LHCN-M2 (cell line): ENCODE results near the gene SERPINI1. TPM values are rescaled to one million over a fixed set of nuclear protein-coding genes. Genes with fewer than 3 reads are reported as not detected.

Source experiments
- DNase-seq: peaks from one replicate; pipeline ENCODE4 v3.0.0-alpha.2; 2012; ENCODE audit warnings: low read depth
- polyA plus RNA-seq: library from polyadenylated mRNA; unstranded; fragments of >200 nt; gene quantifications from one replicate; pipeline ENCODE4 v1.2.1, GENCODE V29; 2012; ENCODE audit warnings: missing spikeins
- total RNA-seq: library from RNA; depleted of rRNA; stranded (reverse); fragments of >200 nt; gene quantifications from 2 replicates; pipeline ENCODE4 v1.2.3, GENCODE V29; 2014; rRNA removed

Gene SERPINI1, protein sequence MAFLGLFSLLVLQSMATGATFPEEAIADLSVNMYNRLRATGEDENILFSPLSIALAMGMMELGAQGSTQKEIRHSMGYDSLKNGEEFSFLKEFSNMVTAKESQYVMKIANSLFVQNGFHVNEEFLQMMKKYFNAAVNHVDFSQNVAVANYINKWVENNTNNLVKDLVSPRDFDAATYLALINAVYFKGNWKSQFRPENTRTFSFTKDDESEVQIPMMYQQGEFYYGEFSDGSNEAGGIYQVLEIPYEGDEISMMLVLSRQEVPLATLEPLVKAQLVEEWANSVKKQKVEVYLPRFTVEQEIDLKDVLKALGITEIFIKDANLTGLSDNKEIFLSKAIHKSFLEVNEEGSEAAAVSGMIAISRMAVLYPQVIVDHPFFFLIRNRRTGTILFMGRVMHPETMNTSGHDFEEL
- total RNA-seq: 1.2 and 1.9 TPM in 2 replicates
- 0.44 TPM for polyA plus RNA-seq

- DNase-seq: peak; percentile 89
These were observed at the start of gene SERPINI1 for GRCh38 chr3:167735233-167736138. Gene SERPINI1, plus strand, starts transcription at chr3:167735721. Its CDS starts 53,408 bp downstream, at chr3:167789129.

DNA sequence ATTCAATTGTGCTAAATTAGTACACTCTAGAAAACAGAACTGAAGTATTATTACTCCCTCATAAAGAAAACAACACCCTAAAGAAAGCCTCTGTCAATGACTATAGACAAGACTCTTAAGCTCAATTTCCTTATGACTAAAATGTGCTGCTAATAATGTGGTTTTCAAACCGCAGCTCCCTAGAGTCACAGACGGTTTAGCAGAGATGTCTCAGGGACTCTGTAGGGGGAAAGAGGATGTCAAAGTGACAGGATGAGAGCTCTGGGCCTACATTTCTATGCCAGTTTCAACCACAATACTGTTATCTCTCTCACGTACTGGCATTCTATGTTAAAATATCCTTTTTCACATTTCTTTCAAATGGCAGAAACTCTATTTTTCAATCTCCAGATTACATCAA, 44.2 kb upstream of the SERPINI1 start:
- DNase-seq: no peak

- no peak for DNase-seq
These were observed 41.4 kb upstream of the SERPINI1 start for GRCh38 chr3:167694121-167694520.

DNA sequence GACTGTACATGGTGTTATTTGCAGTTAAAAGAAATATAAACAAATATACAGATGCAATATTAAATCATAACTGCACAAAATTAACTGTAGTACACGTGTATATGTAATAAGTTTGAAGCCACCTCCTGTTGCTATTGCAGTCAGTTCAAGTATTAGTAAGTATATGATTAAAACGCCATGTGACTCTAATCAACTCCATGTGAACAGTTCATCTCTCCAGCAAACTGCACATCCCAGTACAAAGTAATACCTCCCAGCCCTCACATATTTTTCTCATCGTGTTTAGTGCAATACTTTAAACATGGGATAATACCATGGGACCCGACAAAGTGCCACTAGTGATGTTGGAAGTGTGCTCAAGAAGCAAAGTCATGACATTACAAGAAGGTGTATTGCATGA, 35.5 kb upstream of the SERPINI1 start:
- DNase-seq: no peak

DNA sequence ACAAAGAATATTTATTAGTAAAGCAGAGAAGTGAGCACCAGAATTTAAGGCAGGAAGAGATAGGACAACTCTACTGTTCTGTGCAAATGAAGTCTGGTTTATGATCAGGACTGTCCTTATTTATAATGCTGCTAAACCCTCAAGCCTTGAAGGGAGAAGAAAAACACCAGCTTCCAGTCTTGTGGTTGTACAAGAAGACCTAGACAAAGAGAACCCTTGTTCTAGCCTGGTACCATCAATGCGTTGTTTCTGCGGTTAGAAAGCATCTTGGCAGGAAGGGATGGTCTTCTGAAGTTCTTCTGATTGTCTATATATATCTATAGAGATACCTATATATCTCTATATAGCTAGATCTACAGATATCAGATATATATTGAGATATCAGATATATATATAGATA, 34.6 kb upstream of the SERPINI1 start:
- DNase-seq: no peak

- peak; percentile 40 for DNase-seq
These were observed 29.7 kb upstream of the SERPINI1 start for GRCh38 chr3:167705840-167706239.

DNA sequence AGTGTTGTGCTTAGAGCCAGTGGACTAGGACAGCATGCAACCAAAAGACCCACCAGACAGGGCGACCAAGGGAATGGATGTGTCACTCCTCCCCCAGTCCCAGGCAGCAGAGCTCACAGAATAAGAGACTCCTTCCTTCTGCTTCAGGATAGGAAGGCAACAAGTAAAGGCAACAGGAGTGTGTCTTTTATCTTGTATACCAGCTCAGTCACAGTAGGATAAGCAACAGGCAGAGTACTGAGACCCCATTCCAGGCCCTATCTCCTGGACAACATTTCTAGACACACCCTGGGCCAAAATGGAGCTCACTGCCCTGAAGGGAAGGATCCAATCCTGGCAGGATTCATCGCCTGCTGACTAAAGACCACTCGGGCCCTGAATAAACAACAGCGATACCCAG, 25.8 kb upstream of the SERPINI1 start:
- no peak for DNase-seq

- no peak for DNase-seq
These were observed 25.0 kb upstream of the SERPINI1 start for GRCh38 chr3:167710552-167710951.

- no peak for DNase-seq
These were observed 24.1 kb upstream of the SERPINI1 start for GRCh38 chr3:167711439-167711838.

GRCh38 chr3:167712445-167712844, 23.1 kb upstream of the SERPINI1 start:
- DNase-seq: no peak

DNA sequence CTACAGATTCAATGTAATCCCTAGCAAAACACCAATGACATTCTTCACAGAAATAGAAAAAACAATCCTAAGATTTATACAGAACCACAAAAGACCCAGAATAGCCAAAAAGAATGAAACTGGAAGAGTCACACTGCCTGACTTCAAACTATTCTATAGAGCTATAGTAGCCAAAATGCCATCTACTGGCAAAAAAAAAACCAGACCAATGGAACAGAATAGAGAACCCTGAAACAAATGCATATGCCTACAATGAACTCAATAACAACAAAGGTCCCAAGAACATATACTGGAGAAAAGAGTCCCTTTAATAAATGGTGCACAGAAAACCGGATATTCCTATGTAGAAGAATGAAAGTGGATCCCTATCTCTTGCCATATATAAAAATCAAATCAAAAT, 20.6 kb upstream of the SERPINI1 start:
- no peak for DNase-seq

DNA sequence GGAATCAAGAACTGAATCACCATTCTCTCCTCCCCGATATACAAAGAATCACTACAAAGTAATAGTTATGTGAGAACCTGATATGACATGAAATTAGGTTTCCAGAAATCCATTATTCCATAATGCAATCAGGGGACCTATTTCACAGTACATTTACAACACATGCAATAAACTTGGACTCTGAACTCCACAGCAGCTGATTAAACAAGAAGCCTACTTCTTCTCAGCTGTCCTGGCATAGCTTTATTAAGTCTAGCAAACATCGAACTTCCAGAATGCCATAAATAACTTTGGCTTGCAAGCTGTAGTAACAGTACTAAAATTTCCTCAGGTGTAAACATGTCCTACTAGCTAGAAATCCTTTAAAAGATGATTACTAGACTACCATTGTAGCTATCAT, 18.6 kb upstream of the SERPINI1 start:
- DNase-seq: peak; percentile 72

DNA sequence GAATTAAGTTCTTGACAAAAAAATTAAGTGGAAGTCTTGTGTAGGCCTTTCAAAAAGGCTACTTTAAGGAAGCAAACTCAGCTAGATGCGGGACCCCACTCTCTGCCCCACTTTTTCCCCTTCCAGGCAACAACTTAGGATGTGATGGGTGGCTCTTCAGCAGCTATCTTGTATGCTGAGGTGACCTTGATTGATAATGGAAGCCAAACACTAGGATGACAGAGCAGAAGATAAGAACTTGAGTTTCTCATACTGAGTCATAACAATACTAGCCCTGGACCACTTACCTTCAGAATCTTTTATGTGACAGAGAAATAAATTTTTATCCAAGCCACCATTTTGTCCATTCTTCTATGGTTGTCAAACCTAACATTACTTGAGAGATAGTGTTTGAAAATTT, 16.9 kb upstream of the SERPINI1 start:
- no peak for DNase-seq

DNA sequence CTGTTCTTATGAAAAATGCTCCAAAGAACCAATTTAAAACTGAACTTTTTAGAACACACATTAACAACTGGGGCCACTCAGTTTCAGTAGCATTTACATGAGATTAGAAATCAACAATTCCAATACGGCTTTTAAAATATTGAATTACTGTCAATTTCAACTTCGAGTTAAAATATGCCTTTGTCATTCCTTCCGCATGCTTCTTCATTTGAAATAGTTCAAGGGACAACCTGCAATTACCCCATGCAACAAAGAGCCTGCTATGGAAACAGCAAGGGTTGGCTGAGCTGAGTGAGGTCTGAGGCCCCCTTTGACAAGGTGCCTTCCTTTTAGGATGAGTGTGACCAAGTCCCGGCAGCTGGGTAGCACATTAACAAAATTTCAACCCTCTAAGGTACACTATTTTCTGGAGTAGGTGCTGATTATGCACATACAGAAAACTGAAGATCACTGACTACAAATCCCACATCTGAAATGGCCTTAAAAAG, 12.5 kb upstream of the SERPINI1 start:
- DNase-seq: no peak

DNA sequence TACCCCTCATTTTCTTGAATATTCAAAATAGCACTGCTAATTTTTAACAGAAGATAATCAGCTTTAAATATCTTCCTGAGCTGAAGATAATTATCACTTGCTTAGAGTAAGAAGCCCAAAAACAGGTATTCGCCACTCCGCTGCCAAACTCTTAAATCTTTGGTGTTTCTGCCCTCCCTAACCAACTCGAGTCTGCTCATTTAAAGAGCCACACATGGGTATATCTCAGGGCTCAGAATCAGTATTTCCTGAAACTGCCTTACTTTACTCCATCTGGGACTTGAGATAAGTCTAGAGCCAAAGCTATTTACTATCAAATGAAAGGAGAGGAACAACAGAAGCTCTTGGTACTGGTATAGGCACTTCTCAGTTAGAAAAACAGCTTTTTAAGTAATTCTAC, 11.6 kb upstream of the SERPINI1 start:
- no peak for DNase-seq

DNA sequence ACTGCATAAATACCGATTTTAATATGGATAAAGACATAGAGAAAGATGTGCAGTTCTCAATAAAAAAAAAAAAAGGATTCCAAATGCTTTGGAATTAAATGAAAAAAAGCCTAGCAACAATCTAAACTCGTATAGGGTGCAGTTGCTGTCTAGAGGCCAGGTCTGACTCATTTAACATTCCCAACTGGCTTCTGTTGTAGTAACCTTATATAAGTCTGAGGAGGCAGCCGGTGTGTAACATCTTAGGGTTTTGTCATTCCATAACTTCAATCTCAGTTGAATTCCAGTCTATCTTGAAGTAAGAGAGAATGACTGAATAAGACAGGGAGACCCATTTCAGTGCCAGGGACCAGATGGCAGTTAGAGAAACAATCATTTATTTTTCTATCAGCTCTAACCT, 7.3 kb upstream of the SERPINI1 start:
- peak; percentile 77 for DNase-seq

- DNase-seq: no peak
These were observed 6.7 kb upstream of the SERPINI1 start for GRCh38 chr3:167728632-167729323.

- no peak for DNase-seq
These were observed 5.9 kb upstream of the SERPINI1 start for GRCh38 chr3:167729591-167729990.

DNA sequence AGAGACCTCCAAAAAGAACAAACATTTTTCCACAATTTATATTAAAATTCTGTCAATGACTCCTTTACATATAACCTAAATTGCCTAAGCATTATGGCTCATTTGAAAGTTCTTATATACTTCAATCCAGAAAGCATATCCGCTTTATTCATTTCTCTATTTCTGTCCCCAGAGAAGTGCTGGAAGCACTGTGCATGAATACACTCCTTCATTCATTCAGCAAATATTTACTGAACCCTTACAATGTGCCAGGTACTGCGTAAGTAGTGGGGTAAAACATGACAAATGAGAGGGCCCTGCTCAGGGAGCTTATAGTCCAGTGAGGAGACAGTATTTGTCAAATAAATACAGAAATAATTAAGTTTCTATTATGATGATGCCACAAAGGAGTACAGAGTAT, 4.1 kb upstream of the SERPINI1 start:
- DNase-seq: no peak

- DNase-seq: no peak
These were observed 3.0 kb upstream of the SERPINI1 start for GRCh38 chr3:167732313-167733065.

DNA sequence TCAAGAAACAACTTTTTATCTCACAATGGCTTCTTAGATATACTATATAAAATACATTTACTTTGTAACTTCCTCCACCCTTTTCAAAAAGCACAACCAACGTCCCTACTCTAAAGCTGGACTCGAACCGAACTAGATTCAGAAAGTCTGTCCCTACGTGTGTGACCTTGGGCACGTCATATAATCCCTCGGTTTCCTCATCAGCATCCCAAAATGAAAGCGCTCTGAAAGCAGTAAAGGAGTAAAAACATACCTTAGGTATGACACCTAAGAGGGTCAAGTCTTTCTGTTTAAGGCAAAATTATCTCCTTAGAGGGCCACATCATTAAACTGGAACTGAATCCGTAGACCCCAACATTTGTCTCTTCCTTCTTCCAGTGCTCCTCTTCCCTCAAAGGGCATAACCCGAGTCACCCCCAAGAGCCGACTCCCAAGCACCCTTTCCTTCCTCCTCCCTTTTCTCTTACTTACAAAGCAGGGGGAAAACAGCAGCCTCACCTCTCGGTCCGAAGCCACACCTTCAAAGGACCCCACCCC, 1.5 kb upstream of the SERPINI1 start:
- DNase-seq: peak; percentile 9
